Esophagus squamous epithelium (tissue), 5 donors: ENCODE data around the gene SPACA7. TPM values are rescaled to one million over a fixed set of nuclear protein-coding genes. Genes with fewer than 3 reads are reported as not detected.

ENCODE experiments used
- DNase-seq: peaks from one replicate; lab custom pipeline; 2025; lab: John Stamatoyannopoulos, UW
- H3K27ac ChIP-seq, 4 donors: fragments of 200-600 bp; sonication (generic); one replicate each; pipeline ENCODE4 v1.5.1; 2016 to 2019; ENCODE audit warnings: mild to moderate bottlenecking in 1 of 4
- H3K27me3 ChIP-seq, 4 donors: fragments of 200-600 bp; sonication (generic); 1 replicate in 3 of 4; 2 replicates in 1 of 4; pipeline versions ENCODE4 v1.5.1 to v1.6.0; 2017 to 2021; ENCODE audit warnings: antibody characterized with exemption in 1 of 4
- H3K36me3 ChIP-seq, 3 donors: fragments of 200-600 bp; sonication (generic); one replicate each; pipeline ENCODE4 v1.5.1; 2016 to 2019
- H3K4me1 ChIP-seq, 3 donors: fragments of 200-600 bp; sonication (generic); one replicate each; pipeline ENCODE4 v1.5.1; 2017 to 2019
- H3K4me3 ChIP-seq, 4 donors: fragments of 200-600 bp; sonication (generic); 1 replicate in 3 of 4; 2 replicates in 1 of 4; pipeline ENCODE4 v1.5.1; 2016 to 2019; ENCODE audit warnings: mild to moderate bottlenecking in 2 of 4, moderate library complexity in 1 of 4
- H3K9me3 ChIP-seq, 3 donors: fragments of 200-600 bp; sonication (generic); one replicate each; pipeline ENCODE4 v1.5.1; 2016 to 2019
- POLR2A ChIP-seq, 4 donors: fragments of 450-650 bp; IDR thresholded peaks; one replicate each; pipeline ENCODE4 v1.6.1; 2017; ENCODE audit warnings: antibody characterized with exemption in 4 of 4, mild to moderate bottlenecking in 4 of 4, moderate library complexity in 3 of 4
- WGBS, 2 donors: methylation state at CpG; one replicate each; pipeline ENCODE4 v1.1.5; 2018; 5-methylcytosine and 5-hydroxymethylcytosine counted together
- intact Hi-C: fragments of 100-400 bp; cut with DNase I; formaldehyde crosslinking; loops from one replicate; pipeline ENCODE4 v1.15.0; 2022
- total RNA-seq, 4 donors: library from RNA; depleted of rRNA; stranded (reverse); fragments of >200 nt; gene quantifications; one replicate each; pipeline ENCODE4 v1.1.0, GENCODE V29; 2016
- TF ChIP-seq, protein P1 (sequence below), 6 experiments: fragments of 450-650 bp in 4 of 6; fragments of 200-600 bp in 2 of 6; sonication (generic) in 2 of 6; IDR thresholded peaks; one replicate each; pipeline ENCODE4 v1.5.1; 2016 to 2019; ENCODE audit warnings: antibody characterized with exemption in 6 of 6, mild to moderate bottlenecking in 4 of 6, moderate library complexity in 4 of 6
- donor health status: DM: yes; HTN: yes; CAD: no.

The SPACA7 gene
- total RNA-seq, 4 donors from 2014 or later: not detected

DNA sequence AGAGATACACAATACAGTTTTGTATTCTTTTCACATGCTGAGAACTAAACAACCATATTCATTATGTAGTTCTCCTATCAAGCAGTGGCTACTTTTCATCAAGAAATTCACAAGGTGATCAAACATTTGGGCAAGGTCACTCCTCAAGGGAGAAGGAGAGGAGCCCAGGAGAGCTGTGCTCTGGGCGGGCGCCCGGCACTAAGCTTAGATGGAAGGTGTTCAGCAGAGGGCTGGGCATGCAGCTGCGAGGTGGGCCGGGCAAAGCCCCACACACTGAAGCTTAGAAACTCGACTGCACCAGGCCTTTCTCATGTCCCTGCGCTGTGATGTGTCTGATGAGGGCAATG, 30.4 kb upstream of the SPACA7 start:
- no peaks in the 10 kb centered on the region for H3K9me3 ChIP-seq
- H3K4me1 ChIP-seq: no peaks in the 10 kb centered on the region
- no peaks in the 10 kb centered on the region for H3K36me3 ChIP-seq
- intact Hi-C loops: no loop called here
- H3K27me3 ChIP-seq: peaks cover 0 to 78% (median 0%) of the 10 kb centered on the region in 4 donors
- DNase-seq: no peak
- WGBS, 2 donors: 48 to 70% methylated on average over 3 to 7 of the region's 7 CpGs
- H3K27ac ChIP-seq: no peak overlapping the region
- no peak overlapping the region for H3K4me3 ChIP-seq
- no peak for TF ChIP-seq POLR2A (IDR thresholded peaks at IDR 0.05)
- TF ChIP-seq, protein P1, sequence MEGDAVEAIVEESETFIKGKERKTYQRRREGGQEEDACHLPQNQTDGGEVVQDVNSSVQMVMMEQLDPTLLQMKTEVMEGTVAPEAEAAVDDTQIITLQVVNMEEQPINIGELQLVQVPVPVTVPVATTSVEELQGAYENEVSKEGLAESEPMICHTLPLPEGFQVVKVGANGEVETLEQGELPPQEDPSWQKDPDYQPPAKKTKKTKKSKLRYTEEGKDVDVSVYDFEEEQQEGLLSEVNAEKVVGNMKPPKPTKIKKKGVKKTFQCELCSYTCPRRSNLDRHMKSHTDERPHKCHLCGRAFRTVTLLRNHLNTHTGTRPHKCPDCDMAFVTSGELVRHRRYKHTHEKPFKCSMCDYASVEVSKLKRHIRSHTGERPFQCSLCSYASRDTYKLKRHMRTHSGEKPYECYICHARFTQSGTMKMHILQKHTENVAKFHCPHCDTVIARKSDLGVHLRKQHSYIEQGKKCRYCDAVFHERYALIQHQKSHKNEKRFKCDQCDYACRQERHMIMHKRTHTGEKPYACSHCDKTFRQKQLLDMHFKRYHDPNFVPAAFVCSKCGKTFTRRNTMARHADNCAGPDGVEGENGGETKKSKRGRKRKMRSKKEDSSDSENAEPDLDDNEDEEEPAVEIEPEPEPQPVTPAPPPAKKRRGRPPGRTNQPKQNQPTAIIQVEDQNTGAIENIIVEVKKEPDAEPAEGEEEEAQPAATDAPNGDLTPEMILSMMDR (IDR thresholded peaks at IDR 0.05): no peak

DNA sequence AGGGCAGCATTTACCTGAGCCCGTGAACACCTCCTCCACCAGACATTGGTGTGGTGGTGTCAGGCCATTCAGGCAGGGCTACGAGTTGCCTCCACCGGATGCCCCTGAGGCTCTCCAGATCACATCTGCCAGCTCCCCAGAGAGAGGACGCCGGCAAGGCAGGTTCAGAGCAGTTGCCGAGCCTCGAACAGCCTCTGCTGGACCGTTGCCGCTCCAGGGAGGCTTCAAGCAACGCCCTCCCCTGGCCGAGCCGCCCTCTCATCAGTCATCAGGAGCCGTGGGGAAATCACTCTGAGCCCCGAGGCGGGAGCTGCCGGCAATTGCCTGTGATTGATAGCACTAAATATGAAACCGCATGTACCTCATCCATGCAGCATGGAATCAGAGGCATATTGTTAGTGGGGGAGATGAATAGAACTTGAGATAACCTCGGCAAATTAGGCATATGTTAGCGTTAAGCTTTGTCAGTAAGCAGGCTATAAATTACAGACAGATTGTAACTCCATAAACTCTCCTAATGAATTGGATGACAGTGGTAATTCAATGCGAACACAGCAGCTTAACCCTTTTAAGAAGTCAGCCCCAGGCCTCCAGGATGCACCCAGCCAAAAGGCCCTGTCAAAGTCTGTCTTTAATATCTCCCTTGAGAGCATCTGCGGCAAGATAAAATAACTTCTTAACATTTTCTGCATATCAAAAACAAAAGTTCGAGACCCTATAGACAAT, 29.8 kb upstream of the SPACA7 start:
- no peaks in the 10 kb centered on the region for H3K4me1 ChIP-seq
- no peak overlapping the region for H3K27ac ChIP-seq
- no peak for DNase-seq
- intact Hi-C loops: no loop called here
- no peaks in the 10 kb centered on the region for H3K36me3 ChIP-seq
- H3K27me3 ChIP-seq: peaks cover 0 to 78% (median 0%) of the 10 kb centered on the region in 4 donors
- no peak overlapping the region for H3K4me3 ChIP-seq
- WGBS, 2 donors: 14 to 27% methylated on average over 5 to 12 of the region's 22 CpGs
- no peaks in the 10 kb centered on the region for H3K9me3 ChIP-seq
- TF ChIP-seq, protein P1 (IDR thresholded peaks at IDR 0.05): no peak
- TF ChIP-seq POLR2A (IDR thresholded peaks at IDR 0.05): no peak

DNA sequence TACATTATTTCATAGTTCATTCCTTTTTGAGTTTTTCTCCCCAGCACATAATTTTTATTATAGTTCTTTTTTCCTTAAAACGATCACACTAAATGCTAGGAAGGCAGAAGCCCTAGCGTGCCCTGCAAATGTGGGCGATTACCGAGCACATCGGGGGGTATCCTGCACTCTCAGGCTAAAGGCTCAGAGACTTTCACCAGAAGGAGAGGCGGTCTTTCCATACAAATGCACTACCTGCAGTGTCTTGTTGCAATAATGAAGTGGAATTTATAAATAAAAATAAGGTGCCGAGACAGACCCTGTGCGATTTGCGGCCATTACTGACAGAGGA, 29.3 kb upstream of the SPACA7 start:
- Histone ChIP-seq H3K9me3 (no peaks in the 10 kb centered on the region), H3K36me3 (no peaks in the 10 kb centered on the region), H3K4me1 (no peaks in the 10 kb centered on the region), H3K27me3 (peaks cover 0 to 73% (median 0%) of the 10 kb centered on the region in 4 donors), H3K27ac (no peak overlapping the region), H3K4me3 (no peak overlapping the region)
- TF ChIP-seq, protein P1 (IDR thresholded peaks at IDR 0.05): no peak
- TF ChIP-seq POLR2A (IDR thresholded peaks at IDR 0.05): no peak
- no peak for DNase-seq
- intact Hi-C loops: no loop called here
- 33 to 36% methylated on average over 9 of the region's 9 CpGs for WGBS, 2 donors

DNA sequence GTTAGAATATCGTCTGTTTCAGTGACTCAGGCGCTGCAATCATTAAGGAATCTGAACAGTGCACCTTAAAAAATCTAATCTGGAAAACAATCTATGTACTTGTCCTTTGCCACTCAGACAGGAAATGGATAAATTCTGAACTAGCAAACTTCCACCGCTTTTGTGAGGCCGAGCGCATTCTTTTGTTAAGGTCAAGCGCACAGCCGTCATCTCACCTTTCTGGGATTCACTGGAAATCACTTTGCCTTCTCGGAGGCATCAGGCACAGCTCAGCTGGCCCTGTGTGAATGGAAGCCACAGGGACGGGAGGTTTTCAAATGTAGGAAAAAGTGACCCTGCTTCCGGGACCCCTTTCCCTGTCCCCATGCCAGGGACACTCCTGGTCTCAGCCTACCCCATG, 28.2 kb upstream of the SPACA7 start:
- Histone ChIP-seq H3K4me3 (no peak overlapping the region), H3K27me3 (peaks cover 0 to 62% (median 0%) of the 10 kb centered on the region in 4 donors), H3K9me3 (no peaks in the 10 kb centered on the region), H3K4me1 (no peaks in the 10 kb centered on the region), H3K36me3 (no peaks in the 10 kb centered on the region), H3K27ac (no peak overlapping the region)
- intact Hi-C loops: no loop called here
- WGBS, 2 donors: 55 to 70% methylated on average over 9 to 10 of the region's 10 CpGs
- no peak for DNase-seq
- TF ChIP-seq, protein P1 (IDR thresholded peaks at IDR 0.05): no peak
- TF ChIP-seq POLR2A (IDR thresholded peaks at IDR 0.05): no peak

DNA sequence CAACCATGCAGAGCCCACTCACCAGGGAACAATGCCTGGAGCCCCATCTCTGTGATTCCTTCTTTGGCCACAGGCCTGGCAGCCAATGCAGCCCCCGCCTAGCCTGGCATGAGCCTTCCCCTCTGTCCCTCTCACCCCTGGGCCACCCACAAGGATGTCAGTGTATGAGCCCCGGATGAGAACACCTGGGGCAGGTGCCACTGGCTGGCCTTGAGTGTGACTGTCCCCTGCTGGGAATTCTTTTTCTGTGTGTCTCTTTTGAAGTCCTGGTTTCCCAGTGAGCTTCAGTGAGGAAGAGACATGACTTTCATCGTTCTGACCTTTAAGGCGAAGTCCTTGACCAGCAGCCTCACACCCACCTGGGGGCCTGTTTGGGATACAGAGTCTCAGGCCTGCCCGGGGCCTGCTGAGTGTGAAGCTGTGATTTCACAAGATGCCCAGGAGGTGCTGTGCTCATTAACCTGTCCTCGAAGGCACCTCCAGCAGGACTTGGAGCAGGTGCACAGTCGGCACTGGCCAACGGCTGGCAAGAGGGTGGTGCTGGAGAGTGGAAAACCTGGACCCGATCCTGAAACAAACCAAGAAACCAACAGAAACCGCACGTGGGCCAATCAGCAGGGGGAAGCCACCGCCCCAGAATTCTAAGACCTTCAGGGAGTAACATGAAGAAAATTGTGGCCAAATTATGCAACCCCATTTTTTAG, 27.4 kb upstream of the SPACA7 start:
- DNase-seq: no peak
- Histone ChIP-seq H3K36me3 (no peaks in the 10 kb centered on the region), H3K4me3 (no peak overlapping the region), H3K27ac (no peak overlapping the region), H3K4me1 (no peaks in the 10 kb centered on the region), H3K27me3 (peaks cover 0 to 56% (median 0%) of the 10 kb centered on the region in 4 donors), H3K9me3 (no peaks in the 10 kb centered on the region)
- TF ChIP-seq, protein P1 (IDR thresholded peaks at IDR 0.05): no peak
- TF ChIP-seq POLR2A (IDR thresholded peaks at IDR 0.05): no peak
- WGBS, 2 donors: 67 to 70% methylated on average over 5 to 11 of the region's 12 CpGs
- intact Hi-C loops: no loop called here
